Measurements from ENCODE around the gene KLK2. TPM values are rescaled to one million over a fixed set of nuclear protein-coding genes. Genes with fewer than 3 reads are reported as not detected.

KLK2 gene
- total RNA-seq, 4 donors from 2014 or later, result not detected

DNA sequence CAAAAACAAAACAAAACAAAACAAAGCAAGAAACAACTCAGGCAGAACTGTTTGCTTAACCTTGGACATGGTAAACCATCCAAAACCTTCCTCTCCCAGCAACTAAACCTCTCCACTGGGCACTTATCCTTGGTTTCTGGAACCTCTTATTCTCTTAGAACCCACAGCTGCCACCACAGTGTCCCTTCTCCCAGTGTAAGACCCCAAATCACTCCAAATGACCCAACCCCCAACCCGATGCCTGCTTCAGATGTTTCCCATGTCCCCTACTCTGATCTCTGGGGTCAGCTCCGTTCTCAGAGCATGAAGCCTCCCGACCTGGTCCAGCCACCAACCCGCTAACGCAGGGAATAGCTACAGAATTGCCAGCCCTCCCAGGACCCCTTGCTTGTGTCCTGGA, 972 bp downstream of the KLK2 start:
- intact Hi-C loops (cut with DNase I), result no loop called here
- peaks cover 0 to 94% (median 0%) of the 10 kb centered on the region in 4 donors for H3K27me3 ChIP-seq
- no peak overlapping the region for H3K4me3 ChIP-seq
- no peaks in the 10 kb centered on the region for H3K9me3 ChIP-seq
- DNase-seq, result no peak
- no peaks in the 10 kb centered on the region for H3K36me3 ChIP-seq
- TF ChIP-seq, protein P1, sequence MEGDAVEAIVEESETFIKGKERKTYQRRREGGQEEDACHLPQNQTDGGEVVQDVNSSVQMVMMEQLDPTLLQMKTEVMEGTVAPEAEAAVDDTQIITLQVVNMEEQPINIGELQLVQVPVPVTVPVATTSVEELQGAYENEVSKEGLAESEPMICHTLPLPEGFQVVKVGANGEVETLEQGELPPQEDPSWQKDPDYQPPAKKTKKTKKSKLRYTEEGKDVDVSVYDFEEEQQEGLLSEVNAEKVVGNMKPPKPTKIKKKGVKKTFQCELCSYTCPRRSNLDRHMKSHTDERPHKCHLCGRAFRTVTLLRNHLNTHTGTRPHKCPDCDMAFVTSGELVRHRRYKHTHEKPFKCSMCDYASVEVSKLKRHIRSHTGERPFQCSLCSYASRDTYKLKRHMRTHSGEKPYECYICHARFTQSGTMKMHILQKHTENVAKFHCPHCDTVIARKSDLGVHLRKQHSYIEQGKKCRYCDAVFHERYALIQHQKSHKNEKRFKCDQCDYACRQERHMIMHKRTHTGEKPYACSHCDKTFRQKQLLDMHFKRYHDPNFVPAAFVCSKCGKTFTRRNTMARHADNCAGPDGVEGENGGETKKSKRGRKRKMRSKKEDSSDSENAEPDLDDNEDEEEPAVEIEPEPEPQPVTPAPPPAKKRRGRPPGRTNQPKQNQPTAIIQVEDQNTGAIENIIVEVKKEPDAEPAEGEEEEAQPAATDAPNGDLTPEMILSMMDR (IDR thresholded peaks at IDR 0.05), result no peak
- TF ChIP-seq POLR2A (IDR thresholded peaks at IDR 0.05), result no peak
- H3K27ac ChIP-seq, result no peak overlapping the region
- no peaks in the 10 kb centered on the region for H3K4me1 ChIP-seq
- WGBS, 2 donors, result 56 to 68% methylated on average over 5 of the region's 5 CpGs

DNA sequence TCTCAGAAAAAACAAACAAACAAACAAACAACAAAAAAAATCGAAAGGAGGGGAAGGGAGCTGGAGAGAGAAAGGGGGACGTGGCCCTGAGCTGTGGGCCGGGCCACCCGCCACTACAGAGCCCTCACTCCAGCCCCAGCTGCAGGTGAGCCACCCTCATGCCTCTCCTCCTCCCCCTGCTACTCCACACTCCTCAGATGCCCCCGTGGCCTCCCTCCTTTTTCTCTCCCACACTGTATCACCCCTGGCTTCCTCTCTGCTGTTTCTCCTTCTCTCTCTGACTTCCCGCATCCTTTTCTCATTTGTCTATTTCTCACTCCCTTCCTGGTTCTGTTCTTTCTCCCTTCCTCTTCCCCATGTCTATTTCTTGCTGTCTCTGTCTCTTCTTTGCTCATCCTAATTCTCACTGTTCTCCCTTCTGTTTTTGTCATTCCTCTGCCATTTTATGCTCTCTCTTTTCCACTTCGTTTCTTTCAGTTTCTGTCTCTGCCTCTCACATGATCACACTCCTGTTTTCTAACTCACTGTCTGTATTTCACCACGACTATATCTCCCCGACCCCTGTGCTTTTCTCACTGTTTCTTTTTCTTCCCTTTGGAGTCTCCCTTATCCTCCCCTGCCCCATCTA, 2.7 kb downstream of the KLK2 start:
- 38 to 39% methylated on average over 9 of the region's 9 CpGs for WGBS, 2 donors
- intact Hi-C loops (cut with DNase I), result no loop called here
- H3K27ac ChIP-seq, result no peak overlapping the region
- H3K36me3 ChIP-seq, result no peaks in the 10 kb centered on the region
- peaks cover 0 to 93% (median 0%) of the 10 kb centered on the region in 4 donors for H3K27me3 ChIP-seq
- no peaks in the 10 kb centered on the region for H3K4me1 ChIP-seq
- DNase-seq, result no peak
- no peak overlapping the region for H3K4me3 ChIP-seq
- H3K9me3 ChIP-seq, result no peaks in the 10 kb centered on the region
- TF ChIP-seq, protein P1 (IDR thresholded peaks at IDR 0.05), result no peak
- no peak for TF ChIP-seq POLR2A (IDR thresholded peaks at IDR 0.05)

DNA sequence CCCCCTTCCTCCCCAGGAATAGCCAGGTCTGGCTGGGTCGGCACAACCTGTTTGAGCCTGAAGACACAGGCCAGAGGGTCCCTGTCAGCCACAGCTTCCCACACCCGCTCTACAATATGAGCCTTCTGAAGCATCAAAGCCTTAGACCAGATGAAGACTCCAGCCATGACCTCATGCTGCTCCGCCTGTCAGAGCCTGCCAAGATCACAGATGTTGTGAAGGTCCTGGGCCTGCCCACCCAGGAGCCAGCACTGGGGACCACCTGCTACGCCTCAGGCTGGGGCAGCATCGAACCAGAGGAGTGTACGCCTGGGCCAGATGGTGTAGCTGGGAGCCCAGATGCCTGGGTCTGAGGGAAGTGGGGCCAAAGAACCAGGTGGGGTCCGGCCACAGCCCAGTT, 3.2 kb downstream of the KLK2 start:
- TF ChIP-seq, protein P1 (IDR thresholded peaks at IDR 0.05), result no peak
- no peak for TF ChIP-seq POLR2A (IDR thresholded peaks at IDR 0.05)
- Histone ChIP-seq H3K4me1 (no peaks in the 10 kb centered on the region), H3K9me3 (no peaks in the 10 kb centered on the region), H3K36me3 (no peaks in the 10 kb centered on the region), H3K4me3 (no peak overlapping the region), H3K27me3 (peaks cover 0 to 93% (median 0%) of the 10 kb centered on the region in 4 donors), H3K27ac (no peak overlapping the region)
- intact Hi-C loops (cut with DNase I), result no loop called here
- 50 to 62% methylated on average over 2 to 7 of the region's 7 CpGs for WGBS, 2 donors
- DNase-seq, result no peak

- Histone ChIP-seq H3K4me3 (no peak overlapping the region), H3K36me3 (no peaks in the 10 kb centered on the region), H3K27me3 (peaks cover 0 to 94% (median 0%) of the 10 kb centered on the region in 4 donors), H3K9me3 (no peaks in the 10 kb centered on the region), H3K27ac (no peak overlapping the region), H3K4me1 (no peaks in the 10 kb centered on the region)
- DNase-seq, result no peak
- intact Hi-C loops (cut with DNase I), result no loop called here
- TF ChIP-seq POLR2A (IDR thresholded peaks at IDR 0.05), result no peak
- WGBS, 2 donors, result 19 to 32% methylated on average over 4 to 8 of the region's 8 CpGs
These were observed 4.1 kb downstream of the KLK2 start for GRCh38 chr19:50877338-50877737.

DNA sequence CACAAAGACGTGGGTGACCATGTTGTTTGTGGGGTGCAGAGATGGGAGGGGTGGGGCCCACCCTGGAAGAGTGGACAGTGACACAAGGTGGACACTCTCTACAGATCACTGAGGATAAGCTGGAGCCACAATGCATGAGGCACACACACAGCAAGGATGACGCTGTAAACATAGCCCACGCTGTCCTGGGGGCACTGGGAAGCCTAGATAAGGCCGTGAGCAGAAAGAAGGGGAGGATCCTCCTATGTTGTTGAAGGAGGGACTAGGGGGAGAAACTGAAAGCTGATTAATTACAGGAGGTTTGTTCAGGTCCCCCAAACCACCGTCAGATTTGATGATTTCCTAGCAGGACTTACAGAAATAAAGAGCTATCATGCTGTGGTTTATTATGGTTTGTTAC, 5.6 kb downstream of the KLK2 start:
- intact Hi-C loops (cut with DNase I), result no loop called here
- H3K4me3 ChIP-seq, result no peak overlapping the region
- H3K27me3 ChIP-seq, result peaks cover 0 to 89% (median 0%) of the 10 kb centered on the region in 4 donors
- H3K36me3 ChIP-seq, result no peaks in the 10 kb centered on the region
- DNase-seq, result no peak
- 56 to 67% methylated on average over 4 to 5 of the region's 5 CpGs for WGBS, 2 donors
- no peak for TF ChIP-seq POLR2A (IDR thresholded peaks at IDR 0.05)
- TF ChIP-seq, protein P1 (IDR thresholded peaks at IDR 0.05), result no peak
- H3K4me1 ChIP-seq, result no peaks in the 10 kb centered on the region
- no peak overlapping the region for H3K27ac ChIP-seq
- no peaks in the 10 kb centered on the region for H3K9me3 ChIP-seq

- DNase-seq, result no peak
- Histone ChIP-seq H3K36me3 (no peaks in the 10 kb centered on the region), H3K27ac (no peak overlapping the region), H3K27me3 (peaks cover 0 to 87% (median 0%) of the 10 kb centered on the region in 4 donors), H3K4me3 (no peak overlapping the region), H3K4me1 (no peaks in the 10 kb centered on the region), H3K9me3 (no peaks in the 10 kb centered on the region)
- no peak for TF ChIP-seq POLR2A (IDR thresholded peaks at IDR 0.05)
- TF ChIP-seq, protein P1 (IDR thresholded peaks at IDR 0.05), result no peak
- 66 to 69% methylated on average over 5 of the region's 5 CpGs for WGBS, 2 donors
- intact Hi-C loops (cut with DNase I), result no loop called here
These were observed 7.0 kb downstream of the KLK2 start for GRCh38 chr19:50880241-50880640.
